Stimulated activated CD4-positive, alpha-beta T cell treated with anti-CD3 and anti-CD28 coated beads, Interleukin-2, amount 100 ng/mL, for 4 hours (primary cell): Measurements from ENCODE around the gene FXN.
"Not testable (repeated sequence)": the region's sequence is repeated elsewhere in the genome, so short reads cannot be mapped to it uniquely, and the experiment has no call there.

Experiments used
- DNase-seq: peaks from one replicate; pipeline ENCODE4 v3.0.0-alpha.2; 2020; ENCODE audit warnings: low read depth

Gene FXN

GRCh38 chr9:69035438-69036308 is at the start of gene FXN:
Gene FXN, plus strand, starts transcription at chr9:69035752. Its CDS starts 31 bp downstream, at chr9:69035783.
- peak; percentile 75 for DNase-seq

- DNase-seq = not testable (repeated sequence)
These were observed 48.6 kb upstream of the FXN start for GRCh38 chr9:68986949-68987348.

DNA sequence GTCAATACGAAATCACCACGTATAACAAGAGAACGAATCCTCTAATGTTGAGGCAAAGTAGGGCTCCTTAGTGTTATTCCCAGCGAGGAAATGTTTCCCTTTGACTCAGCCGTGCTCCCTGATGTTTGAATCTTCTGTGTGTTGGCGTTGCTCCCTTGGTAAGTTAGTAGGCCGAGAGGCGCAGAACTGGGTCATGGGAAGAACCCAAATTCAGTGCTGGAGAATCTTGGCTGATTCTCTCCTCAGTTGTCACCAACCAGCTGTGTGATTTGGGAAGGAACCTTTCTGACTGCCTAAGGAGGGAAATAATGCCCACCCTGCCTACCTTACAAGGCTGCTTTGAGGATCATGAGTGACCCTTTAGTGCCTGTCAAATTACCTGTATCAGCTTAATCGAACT is 44.1 kb upstream of the FXN start:
- DNase-seq = no peak

- no peak for DNase-seq
These were observed 39.8 kb upstream of the FXN start for GRCh38 chr9:68995776-68996175.

- no peak for DNase-seq
These were observed 39.1 kb upstream of the FXN start for GRCh38 chr9:68996462-68996861.

DNA sequence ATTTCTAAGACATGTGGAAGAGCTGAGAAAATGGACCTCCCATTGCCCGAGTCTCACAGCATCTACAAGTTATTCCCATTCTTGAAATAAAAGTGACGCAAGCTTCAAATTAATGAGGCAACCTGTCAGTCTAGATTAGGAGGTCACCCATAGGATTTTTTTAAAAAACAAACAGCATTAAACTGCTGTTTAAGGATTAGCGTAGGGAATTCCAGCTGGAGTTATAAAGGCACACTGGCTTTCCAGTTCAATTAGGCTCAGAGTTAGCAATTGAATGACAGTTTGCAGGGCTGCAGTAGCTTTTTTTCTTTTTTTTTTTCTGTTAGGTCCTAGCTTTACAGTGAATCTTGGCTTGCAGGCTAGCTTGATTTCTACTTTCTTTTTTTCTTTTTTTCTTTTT is 37.9 kb upstream of the FXN start:
- DNase-seq = no peak

- no peak for DNase-seq
These were observed 37.2 kb upstream of the FXN start for GRCh38 chr9:68998385-68998784.

- DNase-seq = no peak
These were observed 36.7 kb upstream of the FXN start for GRCh38 chr9:68998812-68999211.

DNA sequence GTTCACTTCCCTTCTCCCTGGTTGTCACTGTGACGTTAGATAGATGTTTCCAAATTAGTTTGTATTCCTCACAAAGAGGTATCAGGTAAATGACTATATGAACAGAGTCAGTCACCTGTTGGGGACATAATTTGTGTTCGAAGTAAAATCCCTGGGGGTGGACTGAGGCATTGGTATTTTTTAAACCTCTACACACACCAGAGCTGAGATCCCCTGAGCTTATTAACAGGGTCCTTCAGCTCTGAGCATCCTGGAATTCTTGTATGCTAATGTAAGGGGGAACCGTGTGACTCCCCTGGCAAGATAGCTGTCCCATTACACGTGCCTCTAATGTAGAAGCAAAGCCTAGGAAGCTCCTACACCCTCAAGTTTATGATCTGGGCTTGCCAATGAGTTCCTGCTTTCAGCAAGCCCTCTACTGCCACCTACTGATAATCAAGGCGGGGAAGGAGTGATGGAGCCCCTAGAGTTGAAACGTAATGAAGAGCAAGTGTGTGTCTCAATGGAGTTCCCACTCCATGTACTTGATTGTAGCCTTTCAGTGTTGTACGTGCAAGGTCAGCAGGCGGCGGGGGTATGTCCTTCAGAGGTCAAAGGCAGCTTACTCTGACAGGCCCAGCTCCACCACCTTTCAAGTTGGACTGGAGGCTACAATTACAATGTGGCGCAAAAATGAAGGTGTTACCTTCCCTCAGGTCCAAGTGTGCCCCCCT is 36.0 kb upstream of the FXN start:
- peak; percentile 59 for DNase-seq

- DNase-seq = no peak
These were observed 33.6 kb upstream of the FXN start for GRCh38 chr9:69001921-69002320.

DNA sequence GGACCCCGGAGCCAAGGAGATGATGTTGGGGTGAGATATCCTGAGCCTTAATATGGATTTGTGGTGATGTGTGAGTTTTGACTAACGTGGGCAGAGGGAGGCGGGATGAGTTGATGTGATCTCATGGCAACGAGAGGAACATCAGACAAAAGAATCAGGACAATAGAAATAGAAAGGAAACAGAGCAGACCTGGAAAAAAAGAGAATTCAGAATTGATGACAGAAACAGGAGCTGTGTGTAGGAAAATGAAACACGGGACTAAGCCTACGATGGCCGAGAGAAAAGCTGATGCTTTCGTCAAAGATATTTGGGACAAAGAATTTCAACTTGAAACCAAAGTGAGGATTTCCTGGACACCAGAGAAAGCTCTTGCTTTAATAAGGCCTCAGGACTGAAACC is 32.5 kb upstream of the FXN start:
- DNase-seq = no peak

- DNase-seq = no peak
These were observed 30.7 kb upstream of the FXN start for GRCh38 chr9:69004836-69005235.

DNA sequence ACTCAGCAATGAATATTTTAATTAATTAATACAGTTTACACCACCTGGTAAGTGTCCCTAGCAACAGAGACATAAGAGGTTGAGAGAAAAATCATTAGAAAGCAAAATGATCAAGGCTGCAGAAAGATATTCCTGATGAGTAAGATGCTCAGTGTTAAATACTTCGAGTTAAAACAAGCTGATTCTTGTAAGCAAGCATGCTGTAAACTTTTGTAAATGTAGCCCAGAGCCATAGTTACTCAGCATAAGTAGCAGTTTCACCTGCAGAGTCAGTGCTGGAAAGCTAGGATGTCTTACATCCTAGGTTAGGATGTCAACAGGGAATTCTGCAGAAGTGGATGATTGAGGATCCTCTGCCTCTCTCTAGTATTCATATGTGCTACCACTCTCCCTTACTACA is 25.8 kb upstream of the FXN start:
- no peak for DNase-seq

DNA sequence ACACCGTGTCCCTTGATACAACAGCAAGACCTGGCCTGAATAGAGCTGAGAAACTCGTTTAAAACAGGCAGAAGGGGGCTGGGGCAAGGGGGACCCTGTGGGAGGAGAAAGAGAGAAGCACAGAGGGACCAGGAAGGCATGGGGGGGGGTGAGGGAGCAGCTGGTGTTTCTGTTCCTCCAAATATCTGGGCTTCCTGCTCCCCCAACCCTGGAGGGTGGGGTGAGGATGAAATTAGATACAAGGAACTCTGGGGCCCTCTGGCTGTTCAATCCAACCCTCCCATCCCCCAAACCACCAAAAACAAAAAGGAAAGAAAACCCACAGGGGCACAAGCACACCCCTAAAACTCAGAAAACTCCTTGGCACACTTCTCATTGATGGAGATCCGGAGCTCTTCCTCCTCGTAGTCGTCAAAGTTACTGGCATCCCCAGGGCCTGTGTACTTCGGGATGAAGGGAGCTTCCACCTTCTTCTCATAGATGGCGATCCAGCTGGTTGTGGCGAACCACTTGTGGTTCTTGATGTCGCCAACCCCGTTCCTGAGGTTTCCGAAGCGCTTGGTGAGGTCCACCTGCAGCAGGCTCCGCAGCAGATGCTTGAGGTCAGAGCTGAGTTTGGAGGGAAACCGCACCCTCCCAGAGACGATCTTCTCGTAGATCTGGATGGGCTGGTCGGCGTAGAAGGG is 22.7 kb upstream of the FXN start:
- DNase-seq = no peak

DNA sequence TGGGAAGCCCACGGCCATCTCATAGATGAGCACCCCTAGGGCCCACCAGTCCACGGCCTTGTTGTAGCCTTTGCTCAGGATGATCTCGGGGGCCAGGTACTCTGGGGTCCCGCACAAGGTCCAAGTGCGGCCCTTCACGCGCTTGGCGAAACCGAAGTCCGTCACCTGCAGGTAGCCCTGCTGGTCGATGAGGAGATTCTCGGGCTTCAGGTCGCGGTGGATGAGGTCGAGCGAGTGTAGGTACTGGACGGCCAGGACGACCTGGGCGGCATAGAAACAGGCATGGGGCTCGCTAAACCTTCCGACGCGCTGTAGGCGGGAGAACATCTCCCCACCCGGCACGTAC is 22.2 kb upstream of the FXN start:
- no peak for DNase-seq

DNA sequence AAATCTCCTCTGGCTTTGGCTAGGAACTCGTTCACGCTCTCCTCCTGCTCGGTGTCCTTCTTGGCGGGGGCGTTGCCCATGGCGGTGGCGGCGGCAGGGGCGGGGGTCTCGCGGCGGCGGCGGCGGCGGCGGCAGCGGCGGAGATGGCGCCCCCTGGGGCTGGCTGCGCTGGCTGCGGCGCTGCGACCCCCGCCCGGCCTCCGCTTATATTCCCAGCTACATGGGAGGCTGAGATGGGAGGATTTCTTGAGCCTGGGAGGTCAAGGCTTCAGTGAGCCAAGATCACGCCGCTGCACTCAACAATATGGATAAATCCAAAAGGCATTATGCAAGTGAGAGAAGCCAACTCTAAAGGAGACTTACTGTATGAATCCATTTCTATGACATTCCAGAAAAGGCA is 21.5 kb upstream of the FXN start, which contains the start of gene PRKACG:
Gene PRKACG, minus strand, starts transcription at position 101 of the 400 bp plus-strand sequence. Its CDS starts 21 bp downstream, at position 80.
- DNase-seq = no peak

DNA sequence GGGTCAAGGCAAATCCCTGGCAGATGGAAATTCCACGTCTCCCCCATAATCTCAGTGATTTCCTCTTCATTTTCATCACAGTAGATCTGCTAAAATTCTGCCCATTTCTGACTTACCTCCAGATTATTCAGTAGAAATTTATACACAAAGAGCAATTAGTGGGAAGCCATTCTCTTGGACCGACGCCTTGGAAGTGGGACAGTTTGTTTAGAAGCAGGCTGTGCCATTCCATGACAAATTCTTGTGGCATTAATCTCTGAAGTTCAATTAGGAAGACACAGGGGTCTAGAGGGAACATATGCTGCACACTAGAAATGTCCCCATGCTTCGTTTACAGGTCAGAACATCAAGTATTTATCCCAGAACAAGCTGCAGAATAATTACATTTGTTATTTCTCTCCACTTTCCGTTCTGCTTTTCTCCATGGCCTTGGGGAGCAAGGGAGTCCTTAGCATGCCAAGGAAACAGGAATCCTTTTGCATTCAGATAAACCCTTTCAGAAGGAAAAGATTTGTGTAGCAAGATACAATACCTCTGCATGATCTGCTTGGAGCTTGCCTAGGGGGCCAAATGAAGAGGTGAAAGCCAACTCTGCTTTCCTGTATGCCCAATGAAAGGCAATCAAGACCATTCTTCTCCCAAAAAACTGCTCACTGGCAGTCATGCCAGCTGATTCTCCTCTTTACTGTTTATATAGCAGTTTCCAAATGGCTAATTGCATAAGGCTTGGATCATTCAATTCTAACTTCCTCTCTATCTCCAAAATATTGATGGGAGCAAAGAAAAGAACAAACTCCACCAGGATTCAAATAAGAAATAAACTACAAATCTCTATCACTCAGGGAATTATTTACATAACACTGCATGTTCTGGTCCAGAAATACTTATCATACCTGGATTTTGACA is 19.1 kb upstream of the FXN start:
- DNase-seq = no peak

DNA sequence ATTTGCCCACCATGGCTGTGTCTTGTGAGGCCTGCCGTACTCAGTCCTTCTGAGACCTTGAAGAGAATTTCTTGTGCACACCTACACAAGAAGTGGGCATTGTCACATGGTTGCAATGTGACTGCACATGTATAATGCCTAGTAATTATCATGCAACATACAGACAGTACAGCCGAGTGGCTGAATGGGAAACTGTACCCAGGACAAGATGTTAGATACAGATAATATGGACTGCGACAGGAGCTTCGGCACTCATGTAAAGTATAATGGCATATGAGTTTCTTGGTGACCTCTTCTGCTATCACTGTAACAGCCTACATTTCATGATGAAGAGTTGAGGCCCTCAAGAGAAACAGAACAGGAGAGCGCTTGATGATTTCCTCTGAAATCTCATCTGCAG is 16.8 kb upstream of the FXN start:
- DNase-seq = no peak

DNA sequence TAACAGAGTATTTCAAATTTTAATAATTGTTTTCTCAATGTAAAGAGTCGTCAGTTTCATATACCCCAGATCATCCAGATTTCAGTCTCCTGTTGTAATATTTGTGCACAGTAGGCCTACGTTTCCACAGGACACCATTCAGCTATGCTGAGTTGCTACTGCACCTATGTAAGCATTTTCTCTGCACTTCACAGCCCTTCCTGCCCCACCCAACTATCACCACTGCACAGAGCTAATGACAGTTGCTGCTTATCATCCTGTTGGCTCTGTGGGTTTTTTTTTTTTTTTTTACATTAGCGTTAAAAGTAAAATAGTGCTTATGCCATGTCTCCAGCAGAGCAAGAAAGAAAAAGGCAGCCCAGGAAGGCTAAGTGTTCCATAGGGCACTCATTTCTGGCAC is 15.7 kb upstream of the FXN start:
- DNase-seq = no peak

DNA sequence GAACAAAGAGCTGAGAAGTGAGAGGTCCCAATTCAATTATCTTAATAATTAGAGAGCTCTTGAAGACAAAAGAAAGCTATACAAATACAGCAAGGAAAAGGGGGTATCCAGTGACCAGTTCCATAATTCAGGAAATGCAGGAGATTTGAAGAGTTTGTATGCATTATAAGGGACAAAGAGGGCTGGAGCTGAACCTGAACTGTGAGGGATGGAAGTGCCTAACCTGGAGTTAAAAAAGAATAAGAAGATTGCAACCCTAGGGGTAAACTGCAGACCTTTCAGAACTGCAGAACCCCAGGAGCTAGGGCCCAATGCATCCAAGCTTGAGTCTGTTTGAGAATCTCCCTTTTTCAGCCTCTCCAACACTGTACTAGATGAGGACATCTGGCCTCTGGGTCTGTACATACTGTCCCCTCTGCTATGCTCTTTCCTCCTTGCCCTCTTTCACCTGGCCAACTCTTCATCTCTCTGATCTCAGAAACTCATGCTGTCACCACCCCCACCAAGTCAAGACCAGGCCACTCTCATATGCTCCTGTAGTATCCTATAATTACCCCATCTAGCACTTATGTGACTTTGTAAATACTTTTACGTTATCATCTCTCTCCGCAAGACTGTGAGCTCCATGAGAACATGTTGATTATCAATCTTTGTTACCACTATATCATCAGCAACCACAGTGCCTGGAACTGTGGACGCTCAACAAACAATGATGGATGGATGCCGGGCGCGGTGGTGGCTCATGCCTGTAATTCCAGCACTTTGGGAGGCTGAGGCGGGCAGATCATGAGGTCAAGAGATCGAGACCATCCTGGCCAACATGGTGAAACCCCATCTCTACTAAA is 15.0 kb upstream of the FXN start:
- DNase-seq = no peak

GRCh38 chr9:69023650-69024049 is 11.9 kb upstream of the FXN start:
- no peak for DNase-seq
